GM19397 (cell line): ENCODE results near the gene ARHGDIA.

Experiments used
- ATAC-seq: cut with Tn5 transposase; IDR thresholded peaks from one replicate; pipeline ENCODE4 v1.9.1; 2021; ENCODE audit warnings: mild to moderate bottlenecking, moderate library complexity; ENCODE audit not compliant: unreplicated experiment

The ARHGDIA gene

GRCh38 chr17:81870981-81871386 lies at the start of gene ARHGDIA:
TSS of gene ARHGDIA (minus strand) at chr17:81871337. CDS start at chr17:81869930, 1,407 bp downstream.
- peak; percentile 27 for ATAC-seq

GRCh38 chr17:81918832-81919545 lies 47.9 kb upstream of the ARHGDIA start:
- ATAC-seq, result no peak

GRCh38 chr17:81918333-81918669 lies 47.2 kb upstream of the ARHGDIA start:
- ATAC-seq, result peak; percentile 15

GRCh38 chr17:81917565-81918332 lies 46.6 kb upstream of the ARHGDIA start, which contains the start of gene SIRT7:
TSS of gene SIRT7 (minus strand) at chr17:81918176. CDS start at chr17:81918131, 45 bp downstream.
- ATAC-seq, result peak; percentile 66

GRCh38 chr17:81916234-81917001 lies 45.3 kb upstream of the ARHGDIA start:
- ATAC-seq, result no peak

GRCh38 chr17:81915331-81915730 lies 44.2 kb upstream of the ARHGDIA start:
- no peak for ATAC-seq

GRCh38 chr17:81914103-81914850 lies 43.1 kb upstream of the ARHGDIA start:
- no peak for ATAC-seq

GRCh38 chr17:81913394-81914102 lies 42.4 kb upstream of the ARHGDIA start:
- no peak for ATAC-seq

GRCh38 chr17:81912441-81913309 lies 41.5 kb upstream of the ARHGDIA start:
- ATAC-seq, result no peak

- no peak for ATAC-seq
Measured at GRCh38 chr17:81911969-81912368, 40.8 kb upstream of the ARHGDIA start.

- peak; percentile 77 for ATAC-seq
Measured at GRCh38 chr17:81911277-81911961, 40.3 kb upstream of the ARHGDIA start, which contains the start of gene PCYT2. TSS of gene PCYT2 (minus strand) at chr17:81911399. CDS start at chr17:81911355, 44 bp downstream.

- ATAC-seq, result peak; percentile 35
Measured at GRCh38 chr17:81910840-81911276, 39.7 kb upstream of the ARHGDIA start.

- no peak for ATAC-seq
Measured at GRCh38 chr17:81909966-81910839, 39.1 kb upstream of the ARHGDIA start.

- no peak for ATAC-seq
Measured at GRCh38 chr17:81909231-81909630, 38.1 kb upstream of the ARHGDIA start.

- ATAC-seq, result no peak
Measured at GRCh38 chr17:81908793-81909192, 37.7 kb upstream of the ARHGDIA start.

- no peak for ATAC-seq
Measured at GRCh38 chr17:81907219-81908145, 36.3 kb upstream of the ARHGDIA start.
